Measurements from ENCODE around the gene APOBEC3H.

GRCh38 chr22:39152511-39153219 lies 55.6 kb downstream of the APOBEC3H start, which contains the start of gene CBX7:
- TF ChIP-seq CTCF (conservative IDR thresholded peaks at IDR 0.05; ENCODE audit: low read depth, low read length) (no peak), EZH2 (IDR thresholded peaks at IDR 0.05; ENCODE audit: low read length, unreplicated experiment) (no peak), EZH2phosphoT487 (IDR thresholded peaks at IDR 0.05; ENCODE audit: borderline replicate concordance, low read length) (no peak)

All from PC-3 (cell line).